Nephron progenitor cell (in vitro differentiated cells): ENCODE results near the gene SSH3.
A peak's percentile ranks its signal among the peaks of the same experiment; 100 is the strongest.

ENCODE experiments used
- DNase-seq: peaks from one replicate; pipeline ENCODE4 v3.0.0; 2021
- H3K27ac Mint-ChIP-seq: 2 replicates; pipeline ENCODE4 v1.8.0; 2021; ENCODE audit warnings: mild to moderate bottlenecking, moderate library complexity, mixed read lengths
- H3K27me3 Mint-ChIP-seq: 2 replicates; pipeline ENCODE4 v1.8.0; 2021; ENCODE audit warnings: mild to moderate bottlenecking, low read depth, mixed read lengths; ENCODE audit not compliant: poor library complexity
- H3K36me3 Mint-ChIP-seq: 2 replicates; pipeline ENCODE4 v1.8.0; 2021; ENCODE audit warnings: low read depth, mixed read lengths
- H3K4me1 Mint-ChIP-seq: 2 replicates; pipeline ENCODE4 v1.8.0; 2021; ENCODE audit warnings: mixed read lengths
- H3K4me3 Mint-ChIP-seq: 2 replicates; pipeline ENCODE4 v1.8.0; 2021; ENCODE audit warnings: mild to moderate bottlenecking, moderate library complexity, mixed read lengths
- H3K9me3 Mint-ChIP-seq: 2 replicates; pipeline ENCODE4 v1.8.0; 2021; ENCODE audit warnings: mild to moderate bottlenecking, moderate library complexity, mixed read lengths
- CTCF ChIP-seq: fragments of 200-600 bp; sonication (generic); IDR thresholded peaks from 2 replicates; pipeline ENCODE4 v1.5.0; 2021; ENCODE audit warnings: antibody characterized with exemption

The SSH3 gene

GRCh38 chr11:67271205-67271540 lies 32.2 kb upstream of the SSH3 start:
- no peak for TF ChIP-seq CTCF
- no peaks in the 10 kb centered on the region for H3K9me3 Mint-ChIP-seq
- H3K4me3 Mint-ChIP-seq: peak overlapping the region; percentile 80
- H3K4me1 Mint-ChIP-seq: peaks cover 70% of the 10 kb centered on the region
- H3K27me3 Mint-ChIP-seq: peaks cover 2% of the 10 kb centered on the region
- no peak for DNase-seq
- H3K36me3 Mint-ChIP-seq: no peaks in the 10 kb centered on the region
- no peak overlapping the region for H3K27ac Mint-ChIP-seq

GRCh38 chr11:67271541-67272284 lies 31.6 kb upstream of the SSH3 start:
- peaks cover 75% of the 10 kb centered on the region for H3K4me1 Mint-ChIP-seq
- DNase-seq: no peak
- no peaks in the 10 kb centered on the region for H3K36me3 Mint-ChIP-seq
- no peak overlapping the region for H3K4me3 Mint-ChIP-seq
- H3K9me3 Mint-ChIP-seq: no peaks in the 10 kb centered on the region
- H3K27me3 Mint-ChIP-seq: peaks cover 2% of the 10 kb centered on the region
- TF ChIP-seq CTCF: no peak
- H3K27ac Mint-ChIP-seq: no peak overlapping the region

- H3K27ac Mint-ChIP-seq: no peak overlapping the region
- H3K36me3 Mint-ChIP-seq: no peaks in the 10 kb centered on the region
- H3K4me3 Mint-ChIP-seq: no peak overlapping the region
- peaks cover 2% of the 10 kb centered on the region for H3K27me3 Mint-ChIP-seq
- no peaks in the 10 kb centered on the region for H3K9me3 Mint-ChIP-seq
- DNase-seq: no peak
- peaks cover 78% of the 10 kb centered on the region for H3K4me1 Mint-ChIP-seq
- no peak for TF ChIP-seq CTCF
Measured at GRCh38 chr11:67272327-67273259, 30.7 kb upstream of the SSH3 start.

DNA sequence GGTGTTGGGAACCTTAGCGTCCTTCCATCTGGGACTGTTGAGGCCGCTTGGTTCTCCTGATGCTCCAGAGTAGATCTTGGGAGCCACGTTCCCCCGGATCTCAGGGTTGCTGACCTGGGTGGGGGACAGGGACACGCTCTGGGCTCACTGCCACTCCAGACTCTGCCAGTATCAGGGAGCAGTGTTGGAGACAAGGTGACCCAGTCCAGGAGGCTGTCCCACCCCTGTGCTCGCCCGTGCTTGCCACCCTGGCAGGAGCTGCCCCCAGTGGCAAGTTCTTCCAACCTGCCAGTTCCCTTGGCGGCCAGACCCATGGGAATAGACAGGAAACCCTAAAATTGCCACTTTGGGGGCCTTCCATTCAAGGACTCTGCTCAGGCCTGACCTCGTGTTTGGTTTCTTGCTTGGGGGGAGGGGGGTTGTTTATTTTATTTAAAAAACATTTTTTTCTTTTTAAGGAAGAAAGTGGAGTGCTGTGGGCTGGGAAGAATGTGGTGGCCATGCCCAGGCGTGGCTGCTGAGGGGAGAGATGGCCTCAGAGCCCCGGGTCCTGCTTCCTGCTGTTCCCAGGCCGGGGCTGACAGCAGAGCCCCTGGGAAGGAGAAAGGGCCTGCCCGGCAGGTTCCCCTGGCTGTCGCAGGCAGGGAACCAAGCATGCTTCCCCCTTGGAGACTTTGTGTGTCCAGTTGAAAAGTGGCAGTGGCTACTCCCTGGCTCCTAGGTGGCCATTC lies 29.9 kb upstream of the SSH3 start:
- no peak overlapping the region for H3K4me3 Mint-ChIP-seq
- no peak overlapping the region for H3K27ac Mint-ChIP-seq
- DNase-seq: no peak
- no peak for TF ChIP-seq CTCF
- peaks cover 73% of the 10 kb centered on the region for H3K4me1 Mint-ChIP-seq
- peaks cover 2% of the 10 kb centered on the region for H3K27me3 Mint-ChIP-seq
- no peaks in the 10 kb centered on the region for H3K36me3 Mint-ChIP-seq
- H3K9me3 Mint-ChIP-seq: no peaks in the 10 kb centered on the region

GRCh38 chr11:67274768-67275605 lies 28.3 kb upstream of the SSH3 start:
- Mint-ChIP-seq H3K4me1 (peaks cover 57% of the 10 kb centered on the region), H3K27me3 (peaks cover 2% of the 10 kb centered on the region), H3K27ac (no peak overlapping the region), H3K36me3 (peaks cover 2% of the 10 kb centered on the region), H3K4me3 (no peak overlapping the region), H3K9me3 (no peaks in the 10 kb centered on the region)
- DNase-seq: peak; percentile 15
- no peak for TF ChIP-seq CTCF
